OCI-LY1 (cell line): ENCODE data around the gene EIF3K.
"Not testable (repeated sequence)": the region's sequence is repeated elsewhere in the genome, so short reads cannot be mapped to it uniquely, and the experiment has no call there.

ENCODE experiments used
- H2AFZ ChIP-seq: fragments of 200-600 bp; sonication (generic), shearing (Covaris generic); 2 replicates; pipeline ENCODE4 v1.6.0; 2014; ENCODE audit warnings: antibody characterized with exemption, mild to moderate bottlenecking, low read length
- H3F3A ChIP-seq: fragments of 200-600 bp; sonication (generic), shearing (Covaris generic); 2 replicates; pipeline ENCODE4 v1.6.0; 2014; ENCODE audit warnings: mild to moderate bottlenecking, antibody characterized with exemption, low read length, moderate library complexity; ENCODE audit not compliant: insufficient read depth
- H3K27ac ChIP-seq: fragments of 200-600 bp; sonication (generic); 2 replicates; pipeline ENCODE4 v1.5.1; 2014; ENCODE audit warnings: low read length, mixed run types, mild to moderate bottlenecking, low read depth; ENCODE audit not compliant: poor library complexity, severe bottlenecking
- H3K27me3 ChIP-seq: fragments of 200-600 bp; sonication (generic); 2 replicates; pipeline ENCODE4 v1.6.0; 2014; ENCODE audit warnings: antibody characterized with exemption, mild to moderate bottlenecking, low read length, moderate library complexity; ENCODE audit not compliant: insufficient read depth
- H3K36me3 ChIP-seq: fragments of 200-600 bp; sonication (generic); 2 replicates; pipeline ENCODE4 v1.6.1; 2014; ENCODE audit warnings: mild to moderate bottlenecking, antibody characterized with exemption, low read length, moderate library complexity, mixed read lengths; ENCODE audit not compliant: insufficient read depth
- H3K4me1 ChIP-seq: fragments of 200-600 bp; sonication (generic); 2 replicates; pipeline ENCODE4 v1.5.1; 2014; ENCODE audit warnings: mild to moderate bottlenecking, low read length, moderate library complexity; ENCODE audit not compliant: insufficient read depth, severe bottlenecking
- H3K4me2 ChIP-seq: fragments of 200-600 bp; sonication (generic), shearing (Covaris generic); 2 replicates; pipeline ENCODE4 v1.6.1; 2014; ENCODE audit warnings: low read length
- H3K4me3 ChIP-seq: fragments of 200-600 bp; sonication (generic); 2 replicates; pipeline ENCODE4 v1.5.1; 2014; ENCODE audit warnings: low read length, low read depth, mild to moderate bottlenecking, mixed read lengths; ENCODE audit not compliant: poor library complexity, severe bottlenecking
- H3K79me2 ChIP-seq: fragments of 200-600 bp; shearing (Covaris generic); 2 replicates; pipeline ENCODE4 v1.6.1; 2016; ENCODE audit warnings: mixed run types, low read length, mixed read lengths; ENCODE audit not compliant: insufficient read depth
- H3K9ac ChIP-seq: fragments of 200-600 bp; sonication (generic), shearing (Covaris generic); 2 replicates; pipeline ENCODE4 v1.6.1; 2014; ENCODE audit warnings: mild to moderate bottlenecking, low read length, mixed read lengths
- H3K9me2 ChIP-seq: fragments of 200-600 bp; sonication (generic), shearing (Covaris generic); 2 replicates; pipeline ENCODE4 v1.6.1; 2014; ENCODE audit warnings: low read depth, mild to moderate bottlenecking, low read length, mixed read lengths
- H3K9me3 ChIP-seq: fragments of 200-600 bp; shearing (Covaris generic); 2 replicates; pipeline ENCODE4 v1.6.1; 2014; ENCODE audit warnings: low read length, mixed read lengths
- H4K20me1 ChIP-seq: fragments of 200-600 bp; sonication (generic), shearing (Covaris generic); 2 replicates; pipeline ENCODE4 v1.6.0; 2016; ENCODE audit warnings: mild to moderate bottlenecking, low read length; ENCODE audit not compliant: insufficient read depth
- EZH2 ChIP-seq: fragments of 200-600 bp; sonication (generic), shearing (Covaris generic); IDR thresholded peaks from 2 replicates; pipeline ENCODE4 v1.8.0; 2017; ENCODE audit warnings: borderline replicate concordance, mixed run types, mild to moderate bottlenecking, antibody characterized with exemption, low read length, moderate library complexity, mixed read lengths
- TF ChIP-seq, protein P1 (sequence below): fragments of 200-600 bp; sonication (generic), shearing (Covaris generic); IDR thresholded peaks from 2 replicates; pipeline ENCODE4 v1.5.1; 2017; ENCODE audit warnings: mild to moderate bottlenecking, antibody characterized with exemption, low read length, moderate library complexity, mixed read lengths

Gene EIF3K

GRCh38 chr19:38577826-38578225 lies 41.2 kb upstream of the EIF3K start:
- Histone ChIP-seq H3K9me3 (no peaks in the 10 kb centered on the region), H4K20me1 (no peaks in the 10 kb centered on the region), H3K36me3 (no peaks in the 10 kb centered on the region), H2AFZ (no peak overlapping the region), H3K4me1 (no peaks in the 10 kb centered on the region), H3K79me2 (no peaks in the 10 kb centered on the region), H3K27ac (no peak overlapping the region), H3F3A (no peaks in the 10 kb centered on the region), H3K9ac (no peak overlapping the region), H3K4me2 (no peak overlapping the region), H3K4me3 (no peak overlapping the region), H3K27me3 (no peaks in the 10 kb centered on the region), H3K9me2 (no peaks in the 10 kb centered on the region)
- TF ChIP-seq, protein P1, sequence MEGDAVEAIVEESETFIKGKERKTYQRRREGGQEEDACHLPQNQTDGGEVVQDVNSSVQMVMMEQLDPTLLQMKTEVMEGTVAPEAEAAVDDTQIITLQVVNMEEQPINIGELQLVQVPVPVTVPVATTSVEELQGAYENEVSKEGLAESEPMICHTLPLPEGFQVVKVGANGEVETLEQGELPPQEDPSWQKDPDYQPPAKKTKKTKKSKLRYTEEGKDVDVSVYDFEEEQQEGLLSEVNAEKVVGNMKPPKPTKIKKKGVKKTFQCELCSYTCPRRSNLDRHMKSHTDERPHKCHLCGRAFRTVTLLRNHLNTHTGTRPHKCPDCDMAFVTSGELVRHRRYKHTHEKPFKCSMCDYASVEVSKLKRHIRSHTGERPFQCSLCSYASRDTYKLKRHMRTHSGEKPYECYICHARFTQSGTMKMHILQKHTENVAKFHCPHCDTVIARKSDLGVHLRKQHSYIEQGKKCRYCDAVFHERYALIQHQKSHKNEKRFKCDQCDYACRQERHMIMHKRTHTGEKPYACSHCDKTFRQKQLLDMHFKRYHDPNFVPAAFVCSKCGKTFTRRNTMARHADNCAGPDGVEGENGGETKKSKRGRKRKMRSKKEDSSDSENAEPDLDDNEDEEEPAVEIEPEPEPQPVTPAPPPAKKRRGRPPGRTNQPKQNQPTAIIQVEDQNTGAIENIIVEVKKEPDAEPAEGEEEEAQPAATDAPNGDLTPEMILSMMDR, result no peak
- no peak for TF ChIP-seq EZH2

- H3F3A ChIP-seq, H3K79me2 ChIP-seq, H3K9me2 ChIP-seq, H3K4me3 ChIP-seq, H3K9ac ChIP-seq, H3K4me2 ChIP-seq, H3K27ac ChIP-seq, H3K36me3 ChIP-seq, H3K9me3 ChIP-seq, H2AFZ ChIP-seq, H3K27me3 ChIP-seq, H4K20me1 ChIP-seq, H3K4me1 ChIP-seq: not testable (repeated sequence)
These were observed 39.7 kb upstream of the EIF3K start for GRCh38 chr19:38579304-38579703.

- Histone ChIP-seq H3K9me2 (no peaks in the 10 kb centered on the region), H3K4me1 (peaks cover 6% of the 10 kb centered on the region), H3K9ac (no peak overlapping the region), H3K4me2 (no peak overlapping the region), H4K20me1 (no peaks in the 10 kb centered on the region), H3K27ac (no peak overlapping the region), H2AFZ (no peak overlapping the region), H3K4me3 (no peak overlapping the region), H3F3A (no peaks in the 10 kb centered on the region), H3K27me3 (no peaks in the 10 kb centered on the region), H3K9me3 (no peaks in the 10 kb centered on the region), H3K36me3 (no peaks in the 10 kb centered on the region), H3K79me2 (no peaks in the 10 kb centered on the region)
- TF ChIP-seq, protein P1, result no peak
- no peak for TF ChIP-seq EZH2
These were observed 38.9 kb upstream of the EIF3K start for GRCh38 chr19:38580080-38580479.

DNA sequence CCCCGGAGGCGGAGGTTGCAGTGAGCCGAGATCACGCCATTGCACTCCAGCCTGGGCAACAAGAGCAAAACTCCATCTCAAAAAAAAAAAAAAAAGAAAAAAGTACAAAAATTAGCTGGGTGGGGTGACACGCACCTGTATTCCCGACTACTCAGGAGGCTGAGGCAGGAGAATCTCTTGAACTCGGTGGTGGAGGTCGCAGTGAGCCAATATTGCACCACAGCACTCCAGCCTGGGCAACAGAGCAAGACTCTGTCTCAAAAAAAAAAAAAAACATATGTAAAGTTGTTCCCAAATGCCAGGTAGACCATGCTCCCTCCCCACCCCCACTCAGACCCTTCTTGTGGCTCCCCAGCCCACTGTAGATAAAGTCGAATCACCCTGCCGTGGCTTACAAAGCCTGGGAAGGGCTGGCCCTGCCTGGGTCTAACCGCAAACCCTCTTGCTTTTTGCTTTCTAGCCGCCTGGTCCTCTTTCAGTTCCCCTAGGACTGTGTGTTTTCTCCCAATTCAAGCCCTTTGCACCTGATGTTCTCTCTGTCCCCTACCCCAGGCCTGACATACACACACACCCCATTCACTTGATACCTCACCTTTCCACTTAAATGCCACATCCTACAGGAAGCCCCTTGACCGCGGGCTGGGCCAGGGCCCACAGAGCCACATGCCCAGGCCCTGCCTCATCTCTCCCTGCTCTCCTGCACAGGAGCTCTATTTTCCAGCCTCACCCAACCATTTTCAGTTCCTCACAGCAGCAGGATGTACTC lies 35.6 kb upstream of the EIF3K start:
- Histone ChIP-seq H4K20me1 (no peaks in the 10 kb centered on the region), H3K27ac (no peak overlapping the region), H3K9me3 (no peaks in the 10 kb centered on the region), H3K27me3 (no peaks in the 10 kb centered on the region), H2AFZ (no peak overlapping the region), H3K9ac (no peak overlapping the region), H3K4me2 (no peak overlapping the region), H3K4me3 (no peak overlapping the region), H3F3A (no peaks in the 10 kb centered on the region), H3K36me3 (peaks cover 12% of the 10 kb centered on the region), H3K79me2 (no peaks in the 10 kb centered on the region), H3K9me2 (no peaks in the 10 kb centered on the region), H3K4me1 (peaks cover 6% of the 10 kb centered on the region)
- TF ChIP-seq, protein P1, result no peak
- no peak for TF ChIP-seq EZH2
